NCI-H1436 (cell line): ENCODE measurements around the gene FBXO34.

ENCODE experiments used
- DNase-seq: peaks from one replicate; lab custom pipeline; 2025; lab: John Stamatoyannopoulos, UW

FBXO34 gene

GRCh38 chr14:55347040-55347439 is 75.8 kb downstream of the FBXO34 start:
- no peak for DNase-seq

- no peak for DNase-seq
These were observed 76.5 kb downstream of the FBXO34 start for GRCh38 chr14:55347748-55348147.

- no peak for DNase-seq
These were observed 77.7 kb downstream of the FBXO34 start for GRCh38 chr14:55348766-55349453.

GRCh38 chr14:55349565-55349964 is 78.3 kb downstream of the FBXO34 start:
- no peak for DNase-seq

GRCh38 chr14:55350461-55350860 is 79.2 kb downstream of the FBXO34 start:
- DNase-seq, result no peak

- DNase-seq, result no peak
These were observed 79.9 kb downstream of the FBXO34 start for GRCh38 chr14:55351111-55351510.

GRCh38 chr14:55352201-55352600 is 81.0 kb downstream of the FBXO34 start:
- DNase-seq, result no peak

- DNase-seq, result no peak
These were observed 82.7 kb downstream of the FBXO34 start for GRCh38 chr14:55353686-55354467.

- peak; percentile 47 for DNase-seq
These were observed 83.3 kb downstream of the FBXO34 start for GRCh38 chr14:55354500-55354899.

- DNase-seq, result no peak
These were observed 84.7 kb downstream of the FBXO34 start for GRCh38 chr14:55355922-55356321.

- no peak for DNase-seq
These were observed 85.7 kb downstream of the FBXO34 start for GRCh38 chr14:55356913-55357312.

- no peak for DNase-seq
These were observed 88.1 kb downstream of the FBXO34 start for GRCh38 chr14:55359307-55359706.

- DNase-seq, result no peak
These were observed 90.0 kb downstream of the FBXO34 start for GRCh38 chr14:55361190-55361589.

GRCh38 chr14:55366271-55366670 is 95.0 kb downstream of the FBXO34 start:
- no peak for DNase-seq

- DNase-seq, result no peak
These were observed 99.7 kb downstream of the FBXO34 start for GRCh38 chr14:55370883-55371455.

- DNase-seq, result no peak
These were observed 101.2 kb downstream of the FBXO34 start for GRCh38 chr14:55372423-55372822.

- DNase-seq, result no peak
These were observed 101.6 kb downstream of the FBXO34 start for GRCh38 chr14:55372825-55373224.

- no peak for DNase-seq
These were observed 102.8 kb downstream of the FBXO34 start for GRCh38 chr14:55373784-55374705.

GRCh38 chr14:55374771-55375170 is 103.5 kb downstream of the FBXO34 start:
- no peak for DNase-seq

GRCh38 chr14:55377236-55377635 is 106.0 kb downstream of the FBXO34 start:
- DNase-seq, result no peak

- DNase-seq, result no peak
These were observed 109.8 kb downstream of the FBXO34 start for GRCh38 chr14:55381040-55381439.

- no peak for DNase-seq
These were observed 110.3 kb downstream of the FBXO34 start for GRCh38 chr14:55381561-55381960.
